ENCODE measurements around the gene RAD50.

GRCh38 chr5:132559383-132560060 is 2.7 kb downstream of the RAD50 start:
- TF ChIP-seq POLR2AphosphoS5 (IDR thresholded peaks at IDR 0.05; ENCODE audit: low read depth, low read length) (no peak), SIN3A (IDR thresholded peaks at IDR 0.05; ENCODE audit: borderline replicate concordance, insufficient read depth, low read length) (no peak), TAF1 (IDR thresholded peaks at IDR 0.05; ENCODE audit: borderline replicate concordance, insufficient read depth, low read length) (no peak)
- TF ChIP-seq, protein P1, sequence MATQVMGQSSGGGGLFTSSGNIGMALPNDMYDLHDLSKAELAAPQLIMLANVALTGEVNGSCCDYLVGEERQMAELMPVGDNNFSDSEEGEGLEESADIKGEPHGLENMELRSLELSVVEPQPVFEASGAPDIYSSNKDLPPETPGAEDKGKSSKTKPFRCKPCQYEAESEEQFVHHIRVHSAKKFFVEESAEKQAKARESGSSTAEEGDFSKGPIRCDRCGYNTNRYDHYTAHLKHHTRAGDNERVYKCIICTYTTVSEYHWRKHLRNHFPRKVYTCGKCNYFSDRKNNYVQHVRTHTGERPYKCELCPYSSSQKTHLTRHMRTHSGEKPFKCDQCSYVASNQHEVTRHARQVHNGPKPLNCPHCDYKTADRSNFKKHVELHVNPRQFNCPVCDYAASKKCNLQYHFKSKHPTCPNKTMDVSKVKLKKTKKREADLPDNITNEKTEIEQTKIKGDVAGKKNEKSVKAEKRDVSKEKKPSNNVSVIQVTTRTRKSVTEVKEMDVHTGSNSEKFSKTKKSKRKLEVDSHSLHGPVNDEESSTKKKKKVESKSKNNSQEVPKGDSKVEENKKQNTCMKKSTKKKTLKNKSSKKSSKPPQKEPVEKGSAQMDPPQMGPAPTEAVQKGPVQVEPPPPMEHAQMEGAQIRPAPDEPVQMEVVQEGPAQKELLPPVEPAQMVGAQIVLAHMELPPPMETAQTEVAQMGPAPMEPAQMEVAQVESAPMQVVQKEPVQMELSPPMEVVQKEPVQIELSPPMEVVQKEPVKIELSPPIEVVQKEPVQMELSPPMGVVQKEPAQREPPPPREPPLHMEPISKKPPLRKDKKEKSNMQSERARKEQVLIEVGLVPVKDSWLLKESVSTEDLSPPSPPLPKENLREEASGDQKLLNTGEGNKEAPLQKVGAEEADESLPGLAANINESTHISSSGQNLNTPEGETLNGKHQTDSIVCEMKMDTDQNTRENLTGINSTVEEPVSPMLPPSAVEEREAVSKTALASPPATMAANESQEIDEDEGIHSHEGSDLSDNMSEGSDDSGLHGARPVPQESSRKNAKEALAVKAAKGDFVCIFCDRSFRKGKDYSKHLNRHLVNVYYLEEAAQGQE (IDR thresholded peaks at IDR 0.05; ENCODE audit: insufficient read depth in 1 of 2, low read depth in 2 of 2, low read length in 2 of 2): no peak

Data from PFSK-1 (cell line).